ENCODE results near the gene ARV1.

- TF ChIP-seq FOXA1 (IDR thresholded peaks at IDR 0.05): no peak
- TF ChIP-seq SP1 (IDR thresholded peaks at IDR 0.05): no peak
- TF ChIP-seq FOXM1 (IDR thresholded peaks at IDR 0.05; ENCODE audit: borderline replicate concordance): no peak
- no peak for TF ChIP-seq TARDBP (IDR thresholded peaks at IDR 0.05)
- no peak for TF ChIP-seq CTBP1 (IDR thresholded peaks at IDR 0.05; ENCODE audit: borderline replicate concordance)
- no peak for TF ChIP-seq ARNT (IDR thresholded peaks at IDR 0.05)
- no peak for TF ChIP-seq NFRKB (IDR thresholded peaks at IDR 0.05)
Observed at GRCh38 chr1:231000639-231001038, 21.7 kb downstream of the ARV1 start.

Data from HEK293T (cell line).